Endothelial cell of umbilical vein (primary cell): ENCODE measurements around the gene SENP8.

ENCODE experiments used
- CTCF ChIP-seq, 2 donors: IDR thresholded peaks; 1 replicate in 1 of 2; 2 replicates in 1 of 2; pipeline ENCODE4 v1.5.1; 2011; ENCODE audit warnings: low read length in 2 of 2, mild to moderate bottlenecking in 2 of 2, moderate library complexity in 2 of 2, control low read depth in 1 of 2, inconsistent platforms in 1 of 2, low read depth in 1 of 2; ENCODE audit not compliant: insufficient read depth in 1 of 2; ENCODE audit errors: extremely low read depth in 1 of 2
- EZH2 ChIP-seq: IDR thresholded peaks from 2 replicates; pipeline ENCODE4 v1.6.1; 2012; ENCODE audit warnings: borderline replicate concordance, low read depth, mild to moderate bottlenecking, moderate library complexity, low read length, inconsistent platforms; ENCODE audit not compliant: severe bottlenecking
- JUN ChIP-seq: IDR thresholded peaks from 2 replicates; pipeline ENCODE4 v1.6.1; 2011; ENCODE audit warnings: borderline replicate concordance, low read depth; ENCODE audit not compliant: insufficient read length, insufficient read depth
- MAX ChIP-seq: IDR thresholded peaks from 2 replicates; pipeline ENCODE4 v1.6.1; 2011; ENCODE audit not compliant: insufficient read depth, insufficient read length
- POLR2A ChIP-seq: IDR thresholded peaks from 2 replicates; pipeline ENCODE4 v1.6.1; 2012; ENCODE audit warnings: low read depth, mild to moderate bottlenecking, control low read depth, low read length
- POLR2AphosphoS5 ChIP-seq: IDR thresholded peaks from 2 replicates; pipeline ENCODE4 v1.6.1; 2012; ENCODE audit warnings: low read depth, mild to moderate bottlenecking, control low read depth, low read length, moderate library complexity; ENCODE audit not compliant: insufficient read depth

GRCh38 chr15:72130272-72130671 lies 12.1 kb downstream of the SENP8 start:
- TF ChIP-seq EZH2 (no peak), POLR2AphosphoS5 (no peak), CTCF (IDR thresholded peaks at IDR 0.05; ENCODE audit: extremely low read depth in 1 of 2, insufficient read depth in 1 of 2, low read depth in 1 of 2, low read length in 2 of 2) (no peak), POLR2A (no peak), MAX (no peak), JUN (no peak)
